VCaP (cell line): ENCODE data around the gene ODAD3.
A peak's percentile ranks its signal among the peaks of the same experiment; 100 is the strongest.

Experiments
- H3K27ac ChIP-seq: fragments of 450-650 bp; 2 replicates; pipeline ENCODE4 v1.5.1; 2017
- TF ChIP-seq, protein P1 (sequence below): fragments of 450-650 bp; conservative IDR thresholded peaks from 2 replicates; pipeline ENCODE4 v1.5.1; 2017; ENCODE audit warnings: mild to moderate bottlenecking, moderate library complexity

Gene ODAD3

DNA sequence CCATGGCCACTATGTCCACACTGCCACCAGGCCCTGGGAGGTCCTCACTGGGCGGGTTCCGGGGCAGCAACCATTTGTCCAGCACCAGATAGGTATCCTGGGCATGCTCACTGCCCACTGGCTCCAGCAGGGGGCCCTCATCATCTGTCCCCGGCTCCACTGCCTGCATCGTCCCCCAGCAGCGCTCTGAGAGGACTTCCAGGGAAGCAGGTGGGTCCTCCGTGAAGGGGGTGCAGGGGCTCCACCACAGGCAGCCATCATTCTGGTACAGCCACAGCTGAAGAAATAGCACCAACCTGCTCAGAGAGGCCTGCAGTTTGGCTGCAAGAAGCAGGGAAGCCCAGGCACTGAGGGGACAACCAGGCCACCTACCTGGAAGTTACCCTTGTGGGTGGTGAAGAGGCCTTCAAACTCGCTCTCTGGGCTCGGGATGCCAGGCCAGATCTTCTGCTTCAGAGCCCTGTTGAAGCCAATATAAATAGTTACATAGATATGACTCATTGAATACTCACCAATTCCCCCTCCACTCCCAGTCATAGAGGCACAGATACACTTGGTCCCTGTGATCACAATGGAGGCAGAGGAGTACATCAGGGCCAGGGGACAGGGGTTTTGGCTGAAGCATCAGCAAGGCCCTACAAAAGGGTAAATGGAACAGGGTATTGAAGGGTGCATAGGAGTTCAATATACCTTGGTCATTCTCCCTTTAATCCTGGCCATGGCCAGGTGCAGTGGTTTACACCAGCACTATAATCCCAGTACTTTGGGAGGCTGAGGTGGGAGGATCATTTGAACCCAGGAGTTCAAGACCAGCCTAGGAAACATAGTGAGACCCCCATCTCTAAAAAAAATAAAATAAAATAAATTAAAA lies 56.4 kb downstream of the ODAD3 start:
- TF ChIP-seq, protein P1, sequence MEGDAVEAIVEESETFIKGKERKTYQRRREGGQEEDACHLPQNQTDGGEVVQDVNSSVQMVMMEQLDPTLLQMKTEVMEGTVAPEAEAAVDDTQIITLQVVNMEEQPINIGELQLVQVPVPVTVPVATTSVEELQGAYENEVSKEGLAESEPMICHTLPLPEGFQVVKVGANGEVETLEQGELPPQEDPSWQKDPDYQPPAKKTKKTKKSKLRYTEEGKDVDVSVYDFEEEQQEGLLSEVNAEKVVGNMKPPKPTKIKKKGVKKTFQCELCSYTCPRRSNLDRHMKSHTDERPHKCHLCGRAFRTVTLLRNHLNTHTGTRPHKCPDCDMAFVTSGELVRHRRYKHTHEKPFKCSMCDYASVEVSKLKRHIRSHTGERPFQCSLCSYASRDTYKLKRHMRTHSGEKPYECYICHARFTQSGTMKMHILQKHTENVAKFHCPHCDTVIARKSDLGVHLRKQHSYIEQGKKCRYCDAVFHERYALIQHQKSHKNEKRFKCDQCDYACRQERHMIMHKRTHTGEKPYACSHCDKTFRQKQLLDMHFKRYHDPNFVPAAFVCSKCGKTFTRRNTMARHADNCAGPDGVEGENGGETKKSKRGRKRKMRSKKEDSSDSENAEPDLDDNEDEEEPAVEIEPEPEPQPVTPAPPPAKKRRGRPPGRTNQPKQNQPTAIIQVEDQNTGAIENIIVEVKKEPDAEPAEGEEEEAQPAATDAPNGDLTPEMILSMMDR = peak; percentile 69
- no peak overlapping the region for H3K27ac ChIP-seq

- no peak overlapping the region for H3K27ac ChIP-seq
- TF ChIP-seq, protein P1 = no peak
These were observed 57.2 kb downstream of the ODAD3 start for GRCh38 chr19:11377756-11378155.

DNA sequence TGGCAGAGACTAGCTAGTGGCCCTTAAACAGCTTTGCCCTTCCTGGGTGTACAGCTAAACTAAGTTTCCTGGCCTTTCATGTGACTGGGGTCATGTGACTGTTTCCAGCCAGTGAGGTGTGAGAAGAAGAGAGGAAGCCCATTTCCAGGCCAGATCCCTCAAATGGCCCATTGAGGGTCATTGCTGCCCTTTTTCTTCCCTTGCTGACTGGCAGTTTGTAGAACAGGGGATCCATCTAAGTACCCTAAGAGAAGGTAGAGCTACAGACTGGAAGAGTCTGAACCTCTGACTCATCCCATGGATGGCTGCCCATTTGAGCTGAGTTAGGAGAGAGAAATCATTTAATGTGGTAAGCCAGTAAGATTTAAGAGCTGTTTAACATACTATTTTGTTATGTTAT lies 57.7 kb downstream of the ODAD3 start:
- TF ChIP-seq, protein P1 = no peak
- peak overlapping the region; percentile 93; the same call in 1 of the 2 replicates for H3K27ac ChIP-seq

DNA sequence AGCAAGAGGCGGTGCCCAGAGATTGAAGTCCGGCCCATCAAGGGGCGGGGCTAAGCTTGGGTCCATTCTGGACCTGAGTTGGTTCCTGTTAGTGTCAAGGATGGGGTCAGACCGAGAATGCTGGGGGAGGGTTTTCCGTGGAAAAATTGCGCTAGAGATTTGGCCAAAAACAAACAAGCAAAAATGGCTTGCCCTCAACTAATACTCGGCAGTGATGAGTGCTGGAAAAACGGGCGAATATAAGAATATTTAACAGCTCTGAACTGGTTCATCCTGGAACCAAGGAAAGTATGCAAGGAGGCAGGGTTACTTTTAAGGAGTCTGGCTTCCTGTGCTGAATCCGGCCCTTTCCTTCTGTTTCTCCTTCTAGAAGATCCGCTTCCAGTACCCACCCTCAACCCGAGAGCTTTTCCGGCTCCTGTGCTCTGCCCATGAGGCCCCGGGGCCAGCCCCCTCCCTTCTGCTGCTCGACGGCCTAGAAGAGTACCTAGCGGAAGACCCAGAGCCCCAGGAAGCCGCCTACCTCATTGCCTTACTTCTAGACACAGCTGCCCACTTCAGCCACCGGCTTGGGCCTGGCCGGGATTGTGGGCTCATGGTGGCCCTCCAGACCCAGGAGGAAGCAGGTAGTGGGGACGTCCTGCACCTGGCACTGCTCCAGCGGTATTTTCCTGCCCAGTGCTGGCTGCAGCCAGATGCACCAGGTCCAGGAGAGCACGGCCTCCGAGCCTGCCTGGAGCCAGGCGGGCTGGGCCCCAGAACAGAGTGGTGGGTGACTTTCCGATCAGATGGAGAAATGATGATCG lies 59.6 kb downstream of the ODAD3 start:
- H3K27ac ChIP-seq = peak overlapping the region; percentile 93
- TF ChIP-seq, protein P1 = no peak

DNA sequence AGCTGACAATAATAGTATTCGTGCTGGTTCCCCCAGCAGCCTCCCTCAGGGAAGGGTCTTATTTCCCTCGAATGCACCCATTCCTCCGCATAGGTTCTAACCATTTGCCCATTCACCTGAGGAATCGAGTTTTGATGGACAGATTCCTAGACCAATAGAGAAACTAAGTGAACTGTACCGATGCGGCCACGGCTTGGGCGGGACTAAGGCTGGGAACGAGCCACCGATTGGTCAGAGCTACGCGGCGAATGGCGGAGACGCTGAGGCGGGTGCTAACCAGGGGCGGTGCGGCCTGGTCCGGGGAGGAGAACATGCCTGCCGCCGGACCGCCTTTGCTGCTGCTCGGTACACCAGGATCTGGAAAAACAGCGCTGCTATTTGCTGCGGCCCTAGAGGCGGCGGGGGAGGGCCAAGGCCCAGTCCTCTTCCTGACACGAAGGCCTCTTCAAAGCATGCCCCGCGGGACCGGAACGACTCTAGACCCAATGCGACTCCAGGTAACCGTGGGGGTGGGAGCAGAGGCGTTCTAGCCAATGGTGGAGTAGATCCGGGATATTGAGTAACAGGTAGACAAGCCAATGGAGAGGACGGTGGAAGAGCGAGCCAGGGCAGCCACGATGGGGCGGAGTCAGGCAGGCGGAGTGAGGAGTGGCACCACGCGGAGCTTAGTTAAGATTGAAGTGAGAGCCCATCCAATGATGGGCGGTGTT lies 60.3 kb downstream of the ODAD3 start, which contains the start of gene SWSAP1:
Gene SWSAP1 (plus strand): TSS at position 234 of the 710 bp plus-strand sequence. CDS start 15 bp downstream, at position 249.
- TF ChIP-seq, protein P1 = no peak
- peak within 1 kb of the TSS; percentile 93 for H3K27ac ChIP-seq

- H3K27ac ChIP-seq = peak overlapping the region; percentile 93
- TF ChIP-seq, protein P1 = no peak
These were observed 61.0 kb downstream of the ODAD3 start for GRCh38 chr19:11373885-11374432.
